ENCODE measurements around the gene USP13. TPM values are rescaled to one million over a fixed set of nuclear protein-coding genes. Genes with fewer than 3 reads are reported as not detected.
A peak's percentile ranks its signal among the peaks of the same experiment; 100 is the strongest.

Gene USP13
- total and polyA plus RNA-seq, 2 donors from 2014 or later = 3.0 to 9.0 TPM

- Histone ChIP-seq H3K4me3 (ENCODE audit: low read length in 3 of 3) (no peak overlapping the region), H3K9ac (ENCODE audit: low read length in 3 of 3) (no peak overlapping the region), H3K27ac (ENCODE audit: low read depth in 2 of 2, low read length in 2 of 2) (no peak overlapping the region), H3K27me3 (ENCODE audit: control insufficient read depth, insufficient read depth, low read length) (no peaks in the 10 kb centered on the region), H3K36me3 (ENCODE audit: control insufficient read depth in 2 of 3, insufficient read depth in 3 of 3, low read length in 3 of 3) (peaks cover 0 to 5% (median 3%) of the 10 kb centered on the region in 3 donors), H3K4me1 (ENCODE audit: control insufficient read depth in 2 of 3, insufficient read depth in 2 of 3, low read depth in 1 of 3, low read length in 3 of 3) (no peaks in the 10 kb centered on the region), H3K9me3 (ENCODE audit: control insufficient read depth in 2 of 3, insufficient read depth in 1 of 3, low read length in 3 of 3) (no peaks in the 10 kb centered on the region)
- FAIRE-seq = no peak
- no peak for DNase-seq
- no peak for TF ChIP-seq CTCF (IDR thresholded peaks at IDR 0.05; ENCODE audit: borderline replicate concordance, extremely low read depth, insufficient read depth)
- intact Hi-C loops (cut with DNase I) = no loop called here
Measured at GRCh38 chr3:179765396-179765795, 112.6 kb downstream of the USP13 start.

GRCh38 chr3:179766416-179767133 is 113.7 kb downstream of the USP13 start:
- Histone ChIP-seq H3K27ac (ENCODE audit: low read depth in 2 of 2, low read length in 2 of 2) (no peak overlapping the region), H3K36me3 (ENCODE audit: control insufficient read depth in 2 of 3, insufficient read depth in 3 of 3, low read length in 3 of 3) (peaks cover 0 to 5% (median 3%) of the 10 kb centered on the region in 3 donors), H3K9me3 (ENCODE audit: control insufficient read depth in 2 of 3, insufficient read depth in 1 of 3, low read length in 3 of 3) (no peaks in the 10 kb centered on the region), H3K27me3 (ENCODE audit: control insufficient read depth, insufficient read depth, low read length) (no peaks in the 10 kb centered on the region), H3K4me1 (ENCODE audit: control insufficient read depth in 2 of 3, insufficient read depth in 2 of 3, low read depth in 1 of 3, low read length in 3 of 3) (no peaks in the 10 kb centered on the region), H3K9ac (ENCODE audit: low read length in 3 of 3) (no peak overlapping the region), H3K4me3 (ENCODE audit: low read length in 3 of 3) (no peak overlapping the region)
- DNase-seq (no peak), FAIRE-seq (no peak)
- intact Hi-C loops (cut with DNase I) = no loop called here
- no peak for TF ChIP-seq CTCF (IDR thresholded peaks at IDR 0.05; ENCODE audit: borderline replicate concordance, extremely low read depth, insufficient read depth)

- H3K9ac ChIP-seq (ENCODE audit: low read length in 3 of 3) = no peak overlapping the region
- DNase-seq (peak in 3 of 5 donors; percentile 12 to 28 (median 16)), FAIRE-seq (no peak)
- H3K27me3 ChIP-seq (ENCODE audit: control insufficient read depth, insufficient read depth, low read length) = no peaks in the 10 kb centered on the region
- peaks cover 0 to 5% (median 3%) of the 10 kb centered on the region in 3 donors for H3K36me3 ChIP-seq (ENCODE audit: control insufficient read depth in 2 of 3, insufficient read depth in 3 of 3, low read length in 3 of 3)
- peak; percentile 5 for TF ChIP-seq CTCF (IDR thresholded peaks at IDR 0.05; ENCODE audit: borderline replicate concordance, extremely low read depth, insufficient read depth)
- H3K27ac ChIP-seq (ENCODE audit: low read depth in 2 of 2, low read length in 2 of 2) = no peak overlapping the region
- H3K4me3 ChIP-seq (ENCODE audit: low read length in 3 of 3) = no peak overlapping the region
- H3K4me1 ChIP-seq (ENCODE audit: control insufficient read depth in 2 of 3, insufficient read depth in 2 of 3, low read depth in 1 of 3, low read length in 3 of 3) = no peaks in the 10 kb centered on the region
- H3K9me3 ChIP-seq (ENCODE audit: control insufficient read depth in 2 of 3, insufficient read depth in 1 of 3, low read length in 3 of 3) = no peaks in the 10 kb centered on the region
- intact Hi-C loops (cut with DNase I) = no loop called here
Measured at GRCh38 chr3:179768080-179768479, 115.2 kb downstream of the USP13 start.
